Ascending aorta (tissue), 2 donors: ENCODE results near the gene MAN1B1. TPM values are rescaled to one million over a fixed set of nuclear protein-coding genes. Genes with fewer than 3 reads are reported as not detected.
A peak's percentile ranks its signal among the peaks of the same experiment; 100 is the strongest.
"Not testable (repeated sequence)": the region's sequence is repeated elsewhere in the genome, so short reads cannot be mapped to it uniquely, and the experiment has no call there.

ENCODE experiments used
- DNase-seq, 2 donors: peaks; one replicate each; pipeline ENCODE4 v3.0.0-alpha.2; 2019; ENCODE audit warnings: low spot score in 2 of 2
- H3K27ac ChIP-seq, 2 donors: fragments of 200-600 bp; sonication (generic); one replicate each; pipeline ENCODE4 v1.5.1; 2016 to 2017; ENCODE audit warnings: mild to moderate bottlenecking in 1 of 2
- H3K27me3 ChIP-seq: fragments of 200-600 bp; sonication (generic); one replicate; pipeline ENCODE4 v1.5.1; 2017
- H3K36me3 ChIP-seq, 2 donors: fragments of 200-600 bp; sonication (generic); one replicate each; pipeline ENCODE4 v1.5.1; 2016
- H3K4me1 ChIP-seq, 2 donors: fragments of 200-600 bp; sonication (generic); one replicate each; pipeline ENCODE4 v1.5.1; 2016 to 2017; ENCODE audit warnings: mild to moderate bottlenecking in 1 of 2
- H3K4me3 ChIP-seq, 2 donors: fragments of 200-600 bp; sonication (generic); one replicate each; pipeline ENCODE4 v1.5.1; 2016 to 2017; ENCODE audit warnings: mild to moderate bottlenecking in 1 of 2
- H3K9me3 ChIP-seq, 2 donors: fragments of 200-600 bp; sonication (generic); one replicate each; pipeline ENCODE4 v1.5.1; 2016
- CTCF ChIP-seq, 3 experiments: fragments of 200-600 bp in 2 of 3; fragments of 450-650 bp in 1 of 3; sonication (generic) in 2 of 3; IDR thresholded peaks; one replicate each; pipeline ENCODE4 v1.5.1; 2016 to 2019; ENCODE audit warnings: antibody characterized with exemption in 3 of 3, mild to moderate bottlenecking in 1 of 3, moderate library complexity in 1 of 3
- intact Hi-C: fragments of 100-400 bp; cut with DNase I; formaldehyde crosslinking; loops from one replicate; pipeline ENCODE4 v1.15.1; 2023
- total RNA-seq: library from RNA; depleted of rRNA; stranded (reverse); fragments of >200 nt; gene quantifications from one replicate; pipeline ENCODE4 v1.1.0, GENCODE V29; 2016

The MAN1B1 gene
- total RNA-seq, 1 donor from 2014 or later = 85.3 TPM

GRCh38 chr9:137128862-137129455 is 42.2 kb downstream of the MAN1B1 start:
- Histone ChIP-seq H3K36me3 (no peaks in the 10 kb centered on the region), H3K27ac (peak overlapping the region; percentile 54 to 70), H3K4me3 (peak overlapping the region; percentile 73 to 81), H3K4me1 (peaks cover 7 to 12% of the 10 kb centered on the region in 2 donors), H3K9me3 (no peaks in the 10 kb centered on the region), H3K27me3 (no peaks in the 10 kb centered on the region)
- intact Hi-C loops = loop anchor here (1.0 kb wide), 1 partner anchor 94 kb away; no protein-coding TSS in a partner anchor
- no peak for TF ChIP-seq CTCF (IDR thresholded peaks at IDR 0.05)
- no peak for DNase-seq

- DNase-seq = peak; percentile 34 to 89
- H3K36me3 ChIP-seq = no peaks in the 10 kb centered on the region
- no peak for TF ChIP-seq CTCF (IDR thresholded peaks at IDR 0.05)
- H3K4me1 ChIP-seq = peaks cover 7 to 12% of the 10 kb centered on the region in 2 donors
- intact Hi-C loops = loop anchor here (1.0 kb wide), 1 partner anchor 94 kb away; no protein-coding TSS in a partner anchor
- H3K4me3 ChIP-seq = peak overlapping the region; percentile 73 to 81
- no peaks in the 10 kb centered on the region for H3K27me3 ChIP-seq
- no peaks in the 10 kb centered on the region for H3K9me3 ChIP-seq
- peak overlapping the region; percentile 54 to 70 for H3K27ac ChIP-seq
These were observed 42.8 kb downstream of the MAN1B1 start for GRCh38 chr9:137129456-137130175.

GRCh38 chr9:137130176-137130755 is 43.5 kb downstream of the MAN1B1 start:
- H3K36me3 ChIP-seq = no peaks in the 10 kb centered on the region
- H3K9me3 ChIP-seq = no peaks in the 10 kb centered on the region
- peaks cover 7 to 12% of the 10 kb centered on the region in 2 donors for H3K4me1 ChIP-seq
- no peak for TF ChIP-seq CTCF (IDR thresholded peaks at IDR 0.05)
- no peak for DNase-seq
- peak overlapping the region in 1 of 2 donors; percentile 54 for H3K27ac ChIP-seq
- H3K27me3 ChIP-seq = no peaks in the 10 kb centered on the region
- intact Hi-C loops = no loop called here
- peak overlapping the region; percentile 73 to 81 for H3K4me3 ChIP-seq

- Histone ChIP-seq H3K27ac (no peak overlapping the region), H3K27me3 (peaks cover 17% of the 10 kb centered on the region), H3K36me3 (no peaks in the 10 kb centered on the region), H3K4me3 (no peak overlapping the region), H3K9me3 (no peaks in the 10 kb centered on the region), H3K4me1 (no peaks in the 10 kb centered on the region)
- TF ChIP-seq CTCF (IDR thresholded peaks at IDR 0.05) = no peak
- intact Hi-C loops = no loop called here
- DNase-seq = no peak
These were observed 47.4 kb downstream of the MAN1B1 start for GRCh38 chr9:137134191-137134590.

GRCh38 chr9:137135154-137135553 is 48.4 kb downstream of the MAN1B1 start:
- H3K4me3 ChIP-seq, H3K4me1 ChIP-seq, H3K27ac ChIP-seq, DNase-seq, H3K9me3 ChIP-seq, intact Hi-C loops, H3K36me3 ChIP-seq: not testable (repeated sequence)
- H3K27me3 ChIP-seq = peaks cover 17% of the 10 kb centered on the region
